Transverse colon (tissue), 4 donors: Measurements from ENCODE around the gene LNX2.

Experiments
- EP300 ChIP-seq: sonication (generic); formaldehyde crosslinking; IDR thresholded peaks from one replicate; pipeline ENCODE4 v1.6.1; 2017; ENCODE audit warnings: antibody characterized with exemption, low read depth
- POLR2A ChIP-seq: fragments of 450-650 bp; IDR thresholded peaks from one replicate; pipeline ENCODE4 v1.6.1; 2016; ENCODE audit warnings: antibody characterized with exemption, mild to moderate bottlenecking, moderate library complexity
- POLR2AphosphoS5 ChIP-seq, 3 donors: sonication (generic); formaldehyde crosslinking; IDR thresholded peaks; one replicate each; pipeline ENCODE4 v1.6.1; 2016; ENCODE audit warnings: antibody characterized with exemption in 3 of 3
- TF ChIP-seq, protein P1 (sequence below), 5 experiments: fragments of 200-600 bp in 3 of 5; fragments of 450-650 bp in 2 of 5; sonication (generic) in 3 of 5; IDR thresholded peaks; 1 replicate in 2 of 5; 2 replicates in 3 of 5; pipeline ENCODE4 v1.5.1; 2016 to 2017; ENCODE audit warnings: antibody characterized with exemption in 5 of 5, inconsistent platforms in 3 of 5, mild to moderate bottlenecking in 2 of 5, moderate library complexity in 1 of 5

GRCh38 chr13:27628081-27628480, 7.8 kb upstream of the LNX2 start:
- TF ChIP-seq EP300 (no peak), POLR2AphosphoS5 (IDR thresholded peaks at IDR 0.05) (no peak), POLR2A (no peak)
- TF ChIP-seq, protein P1, sequence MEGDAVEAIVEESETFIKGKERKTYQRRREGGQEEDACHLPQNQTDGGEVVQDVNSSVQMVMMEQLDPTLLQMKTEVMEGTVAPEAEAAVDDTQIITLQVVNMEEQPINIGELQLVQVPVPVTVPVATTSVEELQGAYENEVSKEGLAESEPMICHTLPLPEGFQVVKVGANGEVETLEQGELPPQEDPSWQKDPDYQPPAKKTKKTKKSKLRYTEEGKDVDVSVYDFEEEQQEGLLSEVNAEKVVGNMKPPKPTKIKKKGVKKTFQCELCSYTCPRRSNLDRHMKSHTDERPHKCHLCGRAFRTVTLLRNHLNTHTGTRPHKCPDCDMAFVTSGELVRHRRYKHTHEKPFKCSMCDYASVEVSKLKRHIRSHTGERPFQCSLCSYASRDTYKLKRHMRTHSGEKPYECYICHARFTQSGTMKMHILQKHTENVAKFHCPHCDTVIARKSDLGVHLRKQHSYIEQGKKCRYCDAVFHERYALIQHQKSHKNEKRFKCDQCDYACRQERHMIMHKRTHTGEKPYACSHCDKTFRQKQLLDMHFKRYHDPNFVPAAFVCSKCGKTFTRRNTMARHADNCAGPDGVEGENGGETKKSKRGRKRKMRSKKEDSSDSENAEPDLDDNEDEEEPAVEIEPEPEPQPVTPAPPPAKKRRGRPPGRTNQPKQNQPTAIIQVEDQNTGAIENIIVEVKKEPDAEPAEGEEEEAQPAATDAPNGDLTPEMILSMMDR (IDR thresholded peaks at IDR 0.05) = no peak
